Measurements from ENCODE around the gene BAIAP2. TPM values are rescaled to one million over a fixed set of nuclear protein-coding genes. Genes with fewer than 3 reads are reported as not detected.
A peak's percentile ranks its signal among the peaks of the same experiment; 100 is the strongest.

The BAIAP2 gene
- total and polyA plus RNA-seq, 9 donors: 12.0 to 80.6 (median 23.2) TPM

GRCh38 chr17:81032641-81033480, 2.1 kb upstream of the BAIAP2 start:
- intact Hi-C loops (cut with DNase I): loop anchor here in 1 of 4 donors (5.0 kb wide), 1 partner anchor 69 kb away; no protein-coding TSS in a partner anchor
- peak in 2 of 5 donors; percentile 34 to 36 for DNase-seq
- H3K4me1 ChIP-seq (ENCODE audit: insufficient read depth): peaks cover 13% of the 10 kb centered on the region
- H3K4me3 ChIP-seq: no peak overlapping the region
- TF ChIP-seq, protein P1, sequence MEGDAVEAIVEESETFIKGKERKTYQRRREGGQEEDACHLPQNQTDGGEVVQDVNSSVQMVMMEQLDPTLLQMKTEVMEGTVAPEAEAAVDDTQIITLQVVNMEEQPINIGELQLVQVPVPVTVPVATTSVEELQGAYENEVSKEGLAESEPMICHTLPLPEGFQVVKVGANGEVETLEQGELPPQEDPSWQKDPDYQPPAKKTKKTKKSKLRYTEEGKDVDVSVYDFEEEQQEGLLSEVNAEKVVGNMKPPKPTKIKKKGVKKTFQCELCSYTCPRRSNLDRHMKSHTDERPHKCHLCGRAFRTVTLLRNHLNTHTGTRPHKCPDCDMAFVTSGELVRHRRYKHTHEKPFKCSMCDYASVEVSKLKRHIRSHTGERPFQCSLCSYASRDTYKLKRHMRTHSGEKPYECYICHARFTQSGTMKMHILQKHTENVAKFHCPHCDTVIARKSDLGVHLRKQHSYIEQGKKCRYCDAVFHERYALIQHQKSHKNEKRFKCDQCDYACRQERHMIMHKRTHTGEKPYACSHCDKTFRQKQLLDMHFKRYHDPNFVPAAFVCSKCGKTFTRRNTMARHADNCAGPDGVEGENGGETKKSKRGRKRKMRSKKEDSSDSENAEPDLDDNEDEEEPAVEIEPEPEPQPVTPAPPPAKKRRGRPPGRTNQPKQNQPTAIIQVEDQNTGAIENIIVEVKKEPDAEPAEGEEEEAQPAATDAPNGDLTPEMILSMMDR (IDR thresholded peaks at IDR 0.05): no peak
- TF ChIP-seq POLR2A (IDR thresholded peaks at IDR 0.05) (no peak), EP300 (IDR thresholded peaks at IDR 0.05) (no peak)
- H3K27ac ChIP-seq: no peak overlapping the region
- no peaks in the 10 kb centered on the region for H3K9me3 ChIP-seq
- WGBS, 3 donors: 85 to 90% (median 90%) methylated on average over 32 to 34 of the region's 34 CpGs
- no peaks in the 10 kb centered on the region for H3K36me3 ChIP-seq
- no peaks in the 10 kb centered on the region for H3K27me3 ChIP-seq

- Histone ChIP-seq H3K4me3 (peak overlapping the region; percentile 60), H3K4me1 (ENCODE audit: insufficient read depth) (peaks cover 21% of the 10 kb centered on the region), H3K27ac (no peak overlapping the region), H3K9me3 (no peaks in the 10 kb centered on the region), H3K27me3 (no peaks in the 10 kb centered on the region), H3K36me3 (no peaks in the 10 kb centered on the region)
- WGBS, 3 donors: 19 to 22% (median 19%) methylated on average over 22 of the region's 22 CpGs
- peak in 1 of 5 donors; percentile 33 for DNase-seq
- intact Hi-C loops (cut with DNase I): loop anchor here in 1 of 4 donors (5.0 kb wide), 1 partner anchor 69 kb away; no protein-coding TSS in a partner anchor
- TF ChIP-seq, protein P1 (IDR thresholded peaks at IDR 0.05): no peak
- TF ChIP-seq POLR2A (IDR thresholded peaks at IDR 0.05) (no peak), EP300 (IDR thresholded peaks at IDR 0.05) (no peak)
These were observed 1.3 kb upstream of the BAIAP2 start for GRCh38 chr17:81033535-81034167.

DNA sequence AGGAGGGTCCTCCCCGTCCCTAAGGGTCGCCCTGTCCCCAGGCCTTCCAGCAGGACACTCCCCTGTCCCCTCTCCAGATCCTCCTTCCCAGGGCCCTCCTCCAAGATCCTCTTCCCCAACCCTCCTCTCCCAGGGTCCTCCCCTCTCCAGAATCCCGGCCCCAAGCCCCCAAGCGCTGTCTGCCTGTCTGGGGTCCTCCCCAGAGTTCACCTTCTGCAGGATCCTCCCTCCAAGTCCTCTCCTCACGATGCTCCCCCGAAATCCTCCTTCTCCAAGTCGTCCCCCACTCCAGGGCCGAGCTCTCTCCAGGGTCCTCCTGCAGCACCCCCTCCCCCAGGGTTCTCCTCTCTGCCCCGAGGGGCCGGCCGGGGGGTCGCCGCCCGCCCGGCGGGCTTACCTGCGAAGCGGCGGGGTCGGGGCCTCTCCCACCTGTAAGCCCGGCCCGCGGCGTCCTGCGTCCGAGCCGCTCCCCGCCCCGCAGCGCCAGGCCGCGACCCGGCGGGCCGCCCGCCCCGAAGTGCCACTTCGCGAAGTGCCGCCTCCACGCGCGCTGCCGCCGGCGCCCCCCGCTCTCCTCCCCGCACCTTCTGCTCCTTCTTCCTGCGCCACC, 678 bp upstream of the BAIAP2 start:
- no peaks in the 10 kb centered on the region for H3K9me3 ChIP-seq
- intact Hi-C loops (cut with DNase I): loop anchor here in 1 of 4 donors (5.0 kb wide), 1 partner anchor 68 kb away; no protein-coding TSS in a partner anchor
- peaks cover 27% of the 10 kb centered on the region for H3K4me1 ChIP-seq (ENCODE audit: insufficient read depth)
- no peaks in the 10 kb centered on the region for H3K36me3 ChIP-seq
- H3K27me3 ChIP-seq: no peaks in the 10 kb centered on the region
- H3K4me3 ChIP-seq: peak overlapping the region; percentile 60
- no peak for DNase-seq
- H3K27ac ChIP-seq: no peak overlapping the region
- TF ChIP-seq, protein P1 (IDR thresholded peaks at IDR 0.05): no peak
- TF ChIP-seq EP300 (IDR thresholded peaks at IDR 0.05): no peak
- TF ChIP-seq POLR2A (IDR thresholded peaks at IDR 0.05): no peak
- WGBS, 3 donors: 1% methylated on average over 38 to 49 of the region's 49 CpGs

GRCh38 chr17:81035521-81036196, 708 bp downstream of the BAIAP2 start:
- no peaks in the 10 kb centered on the region for H3K36me3 ChIP-seq
- H3K9me3 ChIP-seq: no peaks in the 10 kb centered on the region
- TF ChIP-seq, protein P1 (IDR thresholded peaks at IDR 0.05): no peak
- TF ChIP-seq POLR2A (IDR thresholded peaks at IDR 0.05) (no peak), EP300 (IDR thresholded peaks at IDR 0.05) (no peak)
- peak in 1 of 5 donors; percentile 55 for DNase-seq
- peaks cover 31% of the 10 kb centered on the region for H3K4me1 ChIP-seq (ENCODE audit: insufficient read depth)
- H3K27ac ChIP-seq: no peak overlapping the region
- H3K4me3 ChIP-seq: peak overlapping the region; percentile 63
- intact Hi-C loops (cut with DNase I): loop anchor here in 2 of 4 donors (5.0 kb wide), 3 partner anchors 43 to 62 kb away; partner anchors contain the start of gene CHMP6 (in 1 of the 2)
- no peaks in the 10 kb centered on the region for H3K27me3 ChIP-seq
- 19 to 34% (median 22%) methylated on average over 29 to 61 of the region's 66 CpGs for WGBS, 3 donors
